ENCODE data around the gene MRPS5.
A peak's percentile ranks its signal among the peaks of the same experiment; 100 is the strongest.

MRPS5 gene

DNA sequence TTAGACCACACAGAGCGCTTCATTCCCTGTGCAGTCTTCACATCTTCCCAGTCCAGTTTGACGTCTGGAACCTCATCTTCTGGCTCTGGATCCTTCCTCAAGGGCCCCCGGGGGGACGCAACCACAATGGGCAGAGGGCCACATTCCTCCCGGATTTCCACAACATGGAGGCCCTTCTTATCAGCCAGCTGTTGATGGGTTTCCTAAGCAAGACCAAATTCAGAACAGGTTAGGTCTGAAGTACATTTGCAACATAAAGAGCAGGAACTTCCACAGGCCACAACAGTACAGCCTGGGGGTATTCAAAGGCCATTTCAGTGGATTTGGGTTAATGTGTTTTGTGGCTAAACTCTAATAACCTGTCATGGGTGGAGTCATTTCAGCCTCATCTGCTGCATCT is 34.2 kb downstream of the MRPS5 start:
- no peak for DNase-seq

DNA sequence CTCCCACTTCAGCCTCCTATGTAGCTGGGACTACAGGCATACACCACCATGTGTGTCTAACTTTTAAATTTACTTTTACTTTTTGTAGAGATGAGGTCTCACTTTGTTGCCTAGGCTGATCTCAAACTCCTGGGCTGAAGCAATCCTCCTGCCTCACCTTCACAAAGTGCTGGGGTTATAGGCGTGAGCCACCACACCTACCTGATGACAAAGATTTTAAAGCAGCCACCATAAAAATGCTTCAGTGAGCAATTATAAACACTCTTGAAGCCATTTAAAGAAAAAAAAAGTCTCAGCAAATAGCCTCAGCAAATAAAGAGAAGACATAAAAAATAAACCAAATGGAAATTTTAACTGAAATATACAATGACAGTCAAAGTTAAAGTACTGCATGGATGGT is 35.6 kb downstream of the MRPS5 start:
- DNase-seq: no peak

DNA sequence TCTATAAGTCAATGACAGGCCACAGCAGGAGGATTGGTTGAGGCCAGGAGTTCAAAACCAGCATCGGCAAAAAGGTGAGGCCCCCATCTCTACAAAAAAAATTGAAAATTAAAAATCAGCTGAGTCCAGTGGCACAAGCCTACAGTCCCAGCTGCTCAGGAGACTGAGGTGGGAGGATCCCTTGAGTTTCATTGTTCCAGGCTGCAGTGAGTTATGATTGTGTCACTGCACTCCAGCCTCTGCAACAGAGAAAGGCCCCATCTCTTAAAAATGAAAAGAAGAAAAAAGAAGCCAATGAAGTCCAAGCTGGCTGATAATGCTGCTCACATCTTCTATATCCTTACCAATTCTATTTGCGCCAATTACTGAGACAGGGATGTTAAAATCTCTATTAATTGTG is 39.1 kb downstream of the MRPS5 start:
- no peak for DNase-seq

DNA sequence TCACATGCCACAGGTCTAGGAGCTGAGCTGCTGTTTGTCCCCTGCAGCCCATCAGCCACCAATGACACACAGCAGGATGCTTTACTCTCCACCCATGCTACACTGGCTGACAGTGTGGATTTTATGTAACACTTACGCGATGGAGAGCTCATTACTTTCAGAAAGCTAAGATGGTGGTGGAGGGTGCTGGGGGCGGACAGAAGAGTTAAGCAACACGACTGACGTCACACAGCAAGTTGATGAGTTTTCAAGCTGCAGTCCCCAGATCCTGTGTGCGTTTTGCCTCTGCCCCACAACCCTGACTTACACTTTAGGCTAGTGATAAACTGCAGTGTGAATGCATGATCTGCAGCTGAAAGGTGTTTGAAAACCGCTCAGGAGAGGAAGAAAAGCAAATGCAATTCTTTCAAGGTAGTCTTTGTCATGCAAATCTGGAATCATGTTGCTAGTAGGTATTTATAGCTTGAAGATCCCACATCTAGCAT is 42.4 kb downstream of the MRPS5 start:
- no peak for DNase-seq

DNA sequence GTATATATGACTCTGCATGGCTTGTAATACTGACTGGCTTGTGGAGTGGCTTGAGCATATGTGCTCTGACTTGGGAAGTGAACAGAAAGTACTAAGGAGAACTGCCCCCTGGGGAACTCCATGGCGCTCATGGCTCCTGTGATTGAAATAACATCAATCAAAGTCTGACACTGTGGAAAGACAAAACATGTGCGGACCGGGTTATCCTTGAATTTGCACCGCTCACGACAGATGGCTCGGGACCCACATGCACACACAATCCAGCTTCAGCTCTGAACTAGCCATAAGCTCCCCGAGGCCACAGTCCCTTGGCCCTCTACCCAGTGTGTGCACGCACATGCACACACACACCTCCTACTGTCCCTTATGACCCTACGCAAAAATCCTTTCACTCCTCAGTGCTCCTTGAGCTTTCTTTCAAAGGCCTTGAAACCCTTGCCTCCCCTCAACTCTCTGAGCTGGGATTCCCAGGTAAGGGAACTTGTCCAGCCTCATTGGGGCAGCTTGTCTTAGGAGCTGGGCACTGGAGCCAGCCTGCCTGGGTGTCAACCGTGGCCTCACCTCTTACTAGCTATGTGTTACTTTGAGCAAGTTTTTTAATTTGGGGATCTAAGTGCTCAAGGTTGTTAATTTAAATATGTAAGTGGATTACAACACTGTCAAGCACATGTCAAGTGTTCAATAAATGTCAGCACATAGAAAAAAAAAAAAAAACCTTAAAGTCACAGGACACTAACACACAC is 43.6 kb downstream of the MRPS5 start:
- DNase-seq: no peak

DNA sequence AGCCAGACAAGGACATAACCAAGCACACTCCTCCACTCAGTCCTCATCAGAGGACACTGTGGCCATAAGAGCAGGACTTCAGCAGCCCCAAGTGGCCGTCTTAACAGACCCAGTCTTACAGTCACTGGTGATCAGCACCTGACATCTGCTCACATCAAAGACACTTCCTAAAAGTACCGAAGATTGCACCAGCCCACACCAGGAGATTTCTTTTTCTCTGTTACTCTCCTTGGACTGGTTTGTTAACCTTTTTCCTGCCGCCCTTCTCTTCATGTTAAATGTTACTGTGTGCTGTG is 44.1 kb downstream of the MRPS5 start:
- peak; percentile 4 for DNase-seq

DNA sequence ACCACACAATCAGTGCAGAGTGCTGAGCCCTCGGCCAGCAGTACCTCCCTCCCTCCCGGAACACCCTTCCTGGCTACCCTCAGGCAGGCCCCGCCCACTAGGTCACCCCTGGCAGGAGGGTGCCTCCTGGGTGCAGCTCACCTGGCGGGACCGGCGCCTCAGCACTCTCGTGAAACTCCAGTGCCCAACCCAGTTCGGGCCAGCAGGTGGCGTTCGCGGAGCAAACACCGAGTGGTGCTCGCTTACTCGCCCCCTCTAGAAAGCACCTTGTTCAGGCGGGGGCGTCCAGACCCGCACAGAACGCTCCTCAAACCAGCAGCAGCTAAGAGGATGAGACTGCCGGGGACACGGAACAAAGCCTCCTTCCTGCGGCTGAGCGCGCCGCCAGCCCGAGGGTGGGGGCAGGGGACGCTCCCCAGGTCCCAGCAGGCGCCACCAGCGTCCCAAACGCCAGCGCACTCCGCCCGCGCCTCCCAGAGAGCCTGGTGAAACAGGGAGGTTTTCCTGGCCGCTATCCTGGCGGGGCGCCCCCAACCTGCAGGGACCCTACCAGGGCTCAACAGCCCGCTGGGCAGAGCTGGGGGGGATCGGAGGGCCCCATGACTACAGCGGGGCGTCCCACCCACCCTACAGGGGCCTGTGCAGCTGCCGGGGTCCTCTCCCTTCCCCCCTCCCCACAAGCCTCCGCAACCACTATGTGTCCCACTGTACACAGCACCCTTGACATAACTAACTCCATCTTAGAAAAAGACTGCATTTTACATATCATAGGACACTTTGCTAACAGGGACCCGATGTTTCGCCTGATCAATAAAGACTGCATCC is 44.7 kb downstream of the MRPS5 start:
- DNase-seq: peak; percentile 56

DNA sequence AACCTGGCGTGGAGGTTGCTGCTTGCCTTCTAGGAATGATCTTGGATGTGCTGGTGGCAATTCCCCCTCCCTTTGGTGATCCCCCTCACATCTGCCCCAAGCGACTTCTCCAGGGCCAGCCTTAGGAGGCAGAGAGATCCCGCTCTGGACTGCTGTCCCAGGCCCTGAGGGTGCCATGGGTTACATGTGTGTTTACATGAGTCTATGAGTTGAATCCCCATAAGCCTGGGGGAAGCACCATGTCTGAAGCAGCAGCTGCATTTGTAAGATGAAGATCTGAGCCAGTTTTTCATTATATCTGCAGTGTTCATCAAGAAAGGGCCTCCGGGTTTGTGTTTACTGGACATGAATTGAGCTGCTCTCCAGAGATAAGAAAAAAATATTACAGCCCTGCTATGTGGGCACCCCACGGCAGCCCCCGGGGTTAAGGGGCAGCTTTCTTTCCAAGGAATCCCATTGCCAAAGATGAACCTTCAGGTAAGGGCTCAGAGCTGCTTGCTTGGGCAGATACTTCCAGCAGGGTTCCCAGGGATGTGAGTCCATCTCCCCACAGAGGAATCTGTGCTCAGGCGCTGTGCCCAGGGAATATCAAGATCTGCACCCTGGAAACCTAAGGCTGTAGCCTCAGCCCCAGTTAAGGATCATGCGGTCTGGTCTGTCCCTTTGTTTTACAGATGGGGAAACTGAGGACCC is 46.0 kb downstream of the MRPS5 start:
- no peak for DNase-seq

DNA sequence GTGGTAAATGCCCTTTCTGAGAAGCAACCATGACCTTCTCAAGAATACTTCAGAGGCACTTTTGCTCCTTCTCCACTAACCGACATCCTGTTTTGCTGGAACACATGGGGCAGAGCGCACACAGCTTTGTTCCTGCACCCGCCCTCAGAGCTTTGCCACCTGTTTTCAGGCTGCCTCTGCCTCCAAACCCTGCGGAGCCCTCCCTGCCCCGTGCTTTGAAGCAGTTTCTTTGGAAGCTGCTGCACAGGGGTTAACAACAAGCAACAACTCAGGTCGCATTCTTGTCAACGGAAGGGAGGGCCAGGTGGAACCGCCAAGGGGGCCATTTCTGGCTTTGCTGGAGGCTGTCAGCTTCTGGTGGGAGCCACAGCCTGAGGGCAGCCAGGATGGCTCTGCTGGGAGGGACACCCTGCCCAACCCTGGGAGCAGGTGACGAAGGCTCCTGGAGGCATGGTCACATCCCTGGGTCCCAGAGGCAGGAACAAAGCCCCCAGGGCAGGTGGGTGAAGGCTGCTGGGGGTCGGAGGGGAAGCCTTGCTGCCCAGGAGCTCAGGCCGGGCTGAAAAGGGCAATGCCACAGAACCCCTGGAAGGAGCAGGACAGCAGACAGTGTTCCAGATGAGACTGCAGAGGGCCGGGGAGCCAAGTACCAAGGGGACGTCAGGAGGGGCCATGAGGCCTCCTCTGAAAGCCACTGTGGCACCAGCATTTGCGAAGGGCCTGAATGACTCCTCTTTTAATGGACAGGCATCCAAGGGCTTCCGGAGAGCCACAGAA is 46.8 kb downstream of the MRPS5 start:
- DNase-seq: no peak

DNA sequence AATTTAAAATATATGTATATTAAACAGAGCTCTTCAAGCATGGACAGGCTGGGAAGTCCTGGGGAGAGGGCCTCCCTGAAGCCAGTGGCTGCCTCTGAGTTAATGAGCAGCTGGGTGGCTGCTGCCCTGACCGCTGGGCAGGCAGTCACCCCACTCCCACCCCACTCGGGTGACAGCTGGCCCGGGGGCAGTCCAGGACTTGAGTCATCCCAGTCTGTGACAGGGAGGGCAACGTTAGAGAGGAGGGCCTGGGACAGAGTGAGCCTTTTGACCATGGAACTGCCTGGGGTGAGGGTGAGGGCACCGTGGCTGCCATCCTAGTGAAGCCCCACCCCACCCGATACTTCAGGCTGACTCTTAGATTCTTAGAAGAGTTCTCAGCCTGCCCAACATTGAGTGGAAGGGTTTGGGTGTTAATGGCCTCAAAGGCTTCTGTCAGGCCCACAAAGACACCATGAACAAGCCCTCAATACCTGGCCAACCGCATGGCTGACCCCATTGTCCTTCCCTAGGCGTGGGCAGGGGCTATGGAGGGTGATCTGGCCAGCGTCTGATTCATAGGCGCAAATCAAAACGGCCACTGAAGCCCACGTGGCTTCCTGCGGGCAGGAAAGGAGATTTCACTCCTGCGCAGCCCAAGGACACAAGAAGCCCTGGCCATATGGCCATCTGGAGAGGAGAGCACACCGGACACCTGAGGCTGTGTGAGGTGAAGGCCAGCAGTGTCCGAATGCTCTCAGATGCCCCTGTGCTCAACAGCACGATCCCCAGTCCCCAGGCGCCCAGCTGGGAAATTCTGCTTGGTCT is 47.5 kb downstream of the MRPS5 start:
- DNase-seq: no peak

DNA sequence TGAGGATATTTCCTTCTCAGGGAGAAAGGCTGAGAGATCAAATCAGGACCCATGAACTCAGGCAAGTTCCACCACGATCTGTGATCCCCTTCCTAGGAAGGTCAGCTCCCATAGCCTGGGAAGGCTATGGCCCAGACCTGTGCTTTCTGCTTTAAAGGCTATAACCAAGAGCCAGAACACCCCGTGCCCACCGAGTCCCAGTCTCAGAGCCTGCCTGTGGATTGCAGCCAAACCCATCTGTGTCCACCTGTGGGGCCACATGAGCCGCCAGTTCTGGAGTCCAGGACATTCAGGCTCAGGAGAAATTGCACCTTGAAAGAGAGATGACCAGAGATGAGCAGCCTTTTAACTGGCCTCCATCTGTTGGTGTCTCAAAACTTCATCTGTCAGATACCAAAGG is 49.2 kb downstream of the MRPS5 start:
- no peak for DNase-seq

DNA sequence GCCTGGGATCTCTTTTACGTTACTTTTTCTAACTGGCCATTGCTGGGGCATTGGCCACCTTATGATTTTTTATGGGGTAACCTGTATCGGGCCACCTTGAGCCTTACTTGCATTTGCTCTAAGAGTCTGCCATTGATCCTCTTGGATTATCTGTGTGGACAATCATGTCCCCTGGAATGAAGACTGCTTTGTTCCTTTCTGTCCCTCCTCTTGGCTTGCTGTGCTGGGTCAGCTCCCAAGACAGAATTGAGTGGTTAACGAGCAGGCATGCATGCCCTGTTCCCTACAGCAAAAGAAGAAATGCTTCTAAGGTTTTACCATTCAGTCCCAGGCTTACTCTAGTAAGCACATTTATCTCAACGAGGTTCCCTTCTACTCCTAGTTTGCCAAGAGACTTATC is 49.8 kb downstream of the MRPS5 start:
- DNase-seq: no peak

DNA sequence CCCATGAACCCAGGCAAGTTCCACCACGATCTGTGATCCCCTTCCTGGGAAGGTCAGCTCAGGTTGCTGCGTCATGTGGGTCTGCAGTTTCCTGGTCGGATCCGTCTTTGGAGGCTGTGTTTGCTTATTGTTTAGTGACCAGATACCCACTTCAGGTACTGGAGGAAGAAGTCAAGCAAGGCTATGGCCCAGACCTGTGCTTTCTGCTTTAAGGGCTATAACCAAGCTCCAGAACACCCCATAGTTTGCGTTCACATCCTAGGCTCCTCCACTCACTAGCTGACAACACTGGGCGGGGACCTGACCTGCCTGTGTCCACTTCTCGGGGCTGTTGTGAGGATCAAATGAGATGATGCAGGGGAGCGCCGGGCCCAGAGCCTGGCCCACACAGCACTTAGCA is 52.1 kb downstream of the MRPS5 start:
- no peak for DNase-seq

DNA sequence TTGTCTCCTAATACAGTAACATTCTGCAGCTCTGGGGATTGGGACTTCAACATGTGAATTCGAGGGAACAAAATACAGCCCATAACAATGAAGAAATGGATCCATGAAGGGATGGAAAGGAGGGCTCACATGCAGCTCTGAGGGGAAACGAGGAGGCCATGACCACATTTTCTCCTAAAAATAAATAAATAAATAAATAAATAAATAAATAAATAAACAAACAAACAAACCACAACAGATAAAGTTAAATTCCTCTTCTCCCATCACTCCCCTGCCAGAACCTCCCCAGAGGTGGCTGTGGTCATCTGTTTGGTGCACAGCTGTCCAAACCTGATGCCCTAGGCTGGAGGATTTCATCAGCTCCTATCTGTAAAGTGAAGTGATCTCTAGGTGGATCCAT is 53.4 kb downstream of the MRPS5 start:
- no peak for DNase-seq

DNA sequence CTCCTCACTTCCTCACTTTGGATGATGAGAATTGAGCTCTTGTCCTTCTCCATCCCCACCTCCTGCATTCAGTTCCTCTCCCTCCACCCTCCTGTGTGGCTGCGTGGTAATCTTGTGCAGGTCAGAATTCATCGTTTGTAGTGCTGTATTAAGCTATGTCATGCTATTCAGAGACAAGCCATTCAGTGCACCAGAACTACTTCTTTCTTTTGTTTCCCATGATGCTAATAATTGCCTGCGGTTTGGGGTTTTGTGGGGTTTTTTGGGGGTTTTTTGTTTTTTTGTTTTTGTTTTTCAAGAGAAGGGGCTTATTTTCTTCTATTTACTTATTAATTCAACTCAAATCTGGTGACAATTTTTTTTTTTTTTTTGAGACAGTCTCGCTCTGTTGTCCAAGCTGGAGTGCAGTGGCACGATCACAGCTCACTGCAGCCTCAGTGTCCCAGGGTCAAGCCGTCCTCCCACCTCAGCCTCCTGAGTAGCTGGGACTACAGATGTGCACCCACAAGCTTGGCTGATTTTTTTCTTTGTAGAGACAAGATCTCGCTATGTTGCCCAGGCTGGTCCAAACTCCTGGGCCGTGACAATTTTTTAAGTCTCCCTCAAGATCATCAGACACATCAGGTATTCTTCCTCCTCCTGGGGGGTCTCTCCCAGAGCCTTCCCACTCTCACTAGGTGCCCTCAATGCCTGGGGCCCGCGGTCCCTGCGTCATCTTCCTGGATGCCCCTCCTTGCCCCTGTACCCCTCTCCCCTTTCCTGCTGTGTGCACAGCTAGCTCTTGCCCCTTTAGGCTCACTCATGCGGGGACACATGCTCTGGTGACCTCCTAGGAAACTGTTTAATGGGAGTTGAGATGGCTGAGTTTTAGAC is 58.3 kb downstream of the MRPS5 start:
- no peak for DNase-seq

DNA sequence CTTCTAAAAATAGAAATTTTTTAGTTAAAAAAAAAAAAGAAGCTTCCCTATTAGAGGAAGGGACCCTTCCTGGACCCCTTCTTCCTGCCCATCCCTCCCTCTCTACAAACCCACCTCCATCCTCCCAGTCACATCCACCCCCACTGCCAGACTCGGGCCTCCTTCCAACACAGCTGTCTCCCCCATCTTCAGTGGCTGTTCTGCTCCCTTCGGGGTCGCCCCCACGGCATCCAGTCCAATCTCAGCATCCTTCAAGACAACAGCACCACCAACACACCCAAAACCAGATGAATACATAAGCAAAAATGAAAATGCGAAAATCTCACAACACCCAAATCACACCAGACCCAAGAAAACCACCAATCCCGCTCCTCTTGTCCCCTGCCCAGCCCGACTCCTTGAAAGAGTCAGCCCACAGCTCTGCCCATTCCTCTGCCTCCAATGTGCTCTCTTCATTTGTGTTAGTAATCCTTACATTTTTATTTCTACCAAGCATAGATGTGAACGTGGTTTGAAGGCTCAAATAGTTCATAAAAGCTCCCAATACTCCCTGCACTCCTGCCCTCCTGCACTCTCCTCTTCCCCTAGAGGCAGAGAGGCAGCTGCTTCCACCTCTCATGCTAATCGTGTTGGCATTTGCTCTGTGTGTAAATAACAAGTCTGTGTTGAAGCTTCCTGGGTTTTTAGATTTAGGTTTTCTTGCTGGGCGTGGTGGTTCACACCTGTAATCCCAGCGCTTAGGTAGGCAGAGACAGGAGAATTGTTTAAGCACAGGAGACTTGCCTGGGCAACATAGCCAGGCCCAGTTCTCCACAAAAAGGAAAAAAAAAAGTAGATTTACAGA is 59.1 kb downstream of the MRPS5 start:
- DNase-seq: no peak

DNA sequence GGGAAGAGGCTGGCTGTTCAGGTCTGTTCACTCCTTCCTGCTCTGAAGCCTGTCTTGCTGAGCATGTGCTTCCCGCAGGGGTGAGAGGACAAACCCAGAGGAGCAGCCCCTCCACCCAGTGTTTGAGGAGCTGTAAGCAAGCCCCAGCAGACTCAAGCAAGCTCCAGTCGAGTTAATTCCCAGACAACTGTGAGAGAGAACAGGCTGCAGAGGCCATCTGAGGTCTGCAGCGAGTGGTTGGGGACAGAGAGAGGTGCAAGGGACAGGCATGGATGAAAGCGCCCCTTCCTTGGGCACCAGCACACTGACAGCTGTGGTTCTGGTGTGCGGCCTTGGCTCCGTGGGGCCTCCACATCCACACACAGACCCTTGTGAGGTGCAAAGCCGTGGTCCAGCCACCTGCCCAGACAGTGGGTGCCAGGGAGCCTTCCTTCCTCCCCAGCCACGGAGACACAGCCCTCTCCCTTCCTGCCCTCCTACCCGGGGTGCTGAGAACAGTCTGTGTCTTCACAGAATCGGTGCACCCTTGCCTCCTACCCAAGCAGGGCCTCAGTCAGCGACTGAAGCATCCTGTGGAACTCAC is 59.9 kb downstream of the MRPS5 start:
- DNase-seq: no peak

DNA sequence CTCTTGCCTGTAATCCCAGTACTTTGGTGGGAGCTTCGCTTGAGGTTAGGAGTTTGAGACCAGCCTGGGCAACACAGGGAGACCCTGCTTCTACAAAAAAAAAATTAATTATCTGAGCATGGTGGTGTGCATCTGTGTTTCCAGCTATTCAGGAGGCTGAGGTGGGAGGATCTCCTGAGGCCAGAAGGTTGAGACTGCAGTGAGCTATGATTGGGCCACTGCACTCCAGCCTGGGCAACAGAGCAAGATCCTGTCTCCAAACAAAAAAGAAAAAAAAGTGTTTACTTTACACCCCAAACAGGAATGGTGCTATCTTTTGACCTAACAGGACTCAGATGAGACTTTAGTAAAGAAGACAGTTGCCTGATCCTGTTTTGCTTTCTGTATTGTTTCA is 60.5 kb downstream of the MRPS5 start:
- DNase-seq: no peak

DNA sequence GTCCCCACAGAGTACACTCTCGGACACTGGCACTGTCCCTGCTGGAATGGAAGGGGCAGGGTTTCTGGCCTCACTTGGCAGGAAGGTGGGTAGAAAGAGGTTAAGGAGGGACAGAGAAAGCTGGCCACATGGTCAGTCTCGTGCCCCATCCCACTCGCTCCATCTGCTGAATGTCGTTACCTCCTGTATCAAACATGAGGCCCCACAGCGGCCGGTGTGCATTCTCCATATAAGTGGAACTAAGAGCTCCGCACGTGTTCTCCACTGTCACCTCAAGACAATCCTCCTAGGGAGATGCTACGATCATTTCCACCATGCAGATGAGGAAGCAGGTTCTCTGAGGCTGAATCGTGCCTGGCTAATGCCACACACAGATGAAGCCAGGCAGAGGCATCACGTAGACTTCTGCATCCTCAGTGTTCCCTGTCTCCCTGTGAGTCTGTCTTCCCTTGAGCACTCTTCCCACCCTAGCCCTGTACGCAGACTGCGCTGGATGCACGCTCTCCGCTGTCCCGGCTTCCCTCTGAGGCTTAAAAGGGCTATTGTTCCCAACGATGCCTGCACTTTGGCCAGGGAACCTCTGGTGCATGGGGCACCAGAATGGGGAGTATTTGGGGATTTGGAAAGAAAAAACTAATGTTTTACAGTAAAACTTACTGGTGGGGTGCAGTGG is 61.0 kb downstream of the MRPS5 start:
- no peak for DNase-seq
